SH-SY5Y (cell line): ENCODE results near the gene TCFL5.

Source experiments
- GATA2 ChIP-seq: IDR thresholded peaks from 2 replicates; pipeline ENCODE4 v1.6.1; 2011; ENCODE audit warnings: mild to moderate bottlenecking, low read depth, low read length
- GATA3 ChIP-seq: IDR thresholded peaks from 2 replicates; pipeline ENCODE4 v1.6.1; 2011; ENCODE audit warnings: low read depth, mild to moderate bottlenecking, low read length, moderate library complexity

GRCh38 chr20:62900052-62900691 is 38.5 kb upstream of the TCFL5 start:
- TF ChIP-seq GATA2 (no peak), GATA3 (no peak)
